GM23338 (cell line): ENCODE data around the gene COL4A6. TPM values are rescaled to one million over a fixed set of nuclear protein-coding genes. Genes with fewer than 3 reads are reported as not detected.

Experiments used
- ATAC-seq: fragments of 200-7000 bp; cut with Tn5 transposase; 3 replicates; pipeline ENCODE4 v1.9.1; 2020
- DNase-seq: peaks from one replicate; pipeline ENCODE4 v3.0.0-alpha.2; 2015; ENCODE audit warnings: low spot score
- H2AFZ ChIP-seq: fragments of 200-600 bp; sonication (generic); 2 replicates; pipeline ENCODE4 v1.8.0; 2016; ENCODE audit warnings: antibody characterized with exemption, mild to moderate bottlenecking, moderate library complexity
- H3F3A ChIP-seq: fragments of 200-600 bp; sonication (generic); replicated peaks from 2 replicates; pipeline ENCODE4 v1.8.0; 2017; ENCODE audit warnings: antibody characterized with exemption, mixed run types, low read depth
- H3K27ac ChIP-seq: fragments of 200-600 bp; sonication (generic); 2 replicates; pipeline ENCODE4 v1.6.1; 2016; ENCODE audit warnings: low read depth
- H3K27me3 ChIP-seq: fragments of 200-600 bp; sonication (generic); 2 replicates; pipeline ENCODE4 v1.8.0; 2016; ENCODE audit warnings: mild to moderate bottlenecking, mixed run types, moderate library complexity; ENCODE audit not compliant: insufficient read depth
- H3K36me3 ChIP-seq: fragments of 200-600 bp; sonication (generic); 2 replicates; pipeline ENCODE4 v1.8.0; 2016; ENCODE audit warnings: mild to moderate bottlenecking; ENCODE audit not compliant: insufficient read depth
- H3K4me1 ChIP-seq: fragments of 200-600 bp; sonication (generic); 2 replicates; pipeline ENCODE4 v1.8.0; 2016; ENCODE audit warnings: mild to moderate bottlenecking, moderate library complexity; ENCODE audit not compliant: insufficient read depth
- H3K4me2 ChIP-seq: fragments of 200-600 bp; sonication (generic); 2 replicates; pipeline ENCODE4 v1.7.1; 2017; ENCODE audit warnings: mixed run types
- H3K4me3 ChIP-seq: fragments of 200-600 bp; sonication (generic); 2 replicates; pipeline ENCODE4 v1.6.1; 2016; ENCODE audit warnings: mixed run types
- H3K79me2 ChIP-seq: fragments of 200-600 bp; sonication (generic); replicated peaks from 2 replicates; pipeline ENCODE4 v1.8.0; 2017; ENCODE audit warnings: mild to moderate bottlenecking; ENCODE audit not compliant: insufficient read depth
- H3K9me2 ChIP-seq: fragments of 200-600 bp; sonication (generic); 2 replicates; pipeline ENCODE4 v1.8.0; 2017; ENCODE audit not compliant: insufficient read depth
- H4K20me1 ChIP-seq: fragments of 200-600 bp; sonication (generic); replicated peaks from 2 replicates; pipeline ENCODE4 v1.8.0; 2017; ENCODE audit warnings: mild to moderate bottlenecking; ENCODE audit not compliant: insufficient read depth
- H3K27ac Mint-ChIP-seq: 2 replicates; pipeline ENCODE4 v1.8.0; 2020; ENCODE audit warnings: inconsistent platforms, mild to moderate bottlenecking, moderate library complexity, mixed read lengths
- H3K27me3 Mint-ChIP-seq: 3 replicates; pipeline ENCODE4 v1.8.0; 2022; ENCODE audit warnings: low read depth, mild to moderate bottlenecking, moderate library complexity, mixed read lengths, inconsistent platforms; ENCODE audit not compliant: insufficient read depth, poor library complexity
- H3K36me3 Mint-ChIP-seq: 3 replicates; pipeline ENCODE4 v1.8.0; 2021; ENCODE audit warnings: low read depth, mild to moderate bottlenecking, inconsistent platforms, moderate library complexity, mixed read lengths
- H3K4me1 Mint-ChIP-seq: 3 replicates; pipeline ENCODE4 v1.8.0; 2020; ENCODE audit warnings: mild to moderate bottlenecking, inconsistent platforms, mixed read lengths
- H3K4me3 Mint-ChIP-seq: 3 replicates; pipeline ENCODE4 v1.8.0; 2021; ENCODE audit warnings: moderate library complexity, mild to moderate bottlenecking, inconsistent platforms, mixed read lengths
- H3K9me3 Mint-ChIP-seq: 3 replicates; pipeline ENCODE4 v1.8.0; 2020; ENCODE audit warnings: moderate library complexity, mild to moderate bottlenecking, inconsistent platforms, mixed read lengths
- CREB1 ChIP-seq: fragments of 250-450 bp; sonication (Bioruptor Pico); IDR thresholded peaks from 2 replicates; pipeline ENCODE4 v1.5.0; 2020; ENCODE audit warnings: low read depth, mild to moderate bottlenecking, moderate library complexity
- EZH2 ChIP-seq: fragments of 200-600 bp; sonication (generic); IDR thresholded peaks from one replicate; pipeline ENCODE4 v1.8.0; 2017; ENCODE audit warnings: antibody characterized with exemption, mild to moderate bottlenecking, low read depth; ENCODE audit not compliant: unreplicated experiment
- EZH2phosphoT487 ChIP-seq: fragments of 200-600 bp; sonication (generic); IDR thresholded peaks from one replicate; pipeline ENCODE4 v1.8.1; 2018; ENCODE audit warnings: antibody characterized with exemption; ENCODE audit not compliant: unreplicated experiment
- JUNB ChIP-seq: IDR thresholded peaks from one replicate; pipeline ENCODE4 v1.6.1; 2016; ENCODE audit warnings: antibody characterized with exemption; ENCODE audit not compliant: unreplicated experiment
- NANOG ChIP-seq: IDR thresholded peaks from 2 replicates; pipeline ENCODE4 v1.6.1; 2016; ENCODE audit warnings: antibody characterized with exemption, borderline replicate concordance
- POLR2AphosphoS5 ChIP-seq: IDR thresholded peaks from 2 replicates; pipeline ENCODE4 v1.6.1; 2016; ENCODE audit warnings: antibody characterized with exemption, low read depth
- STAT1 ChIP-seq: IDR thresholded peaks from one replicate; pipeline ENCODE4 v1.6.1; 2016; ENCODE audit warnings: antibody characterized with exemption; ENCODE audit not compliant: unreplicated experiment
- ZNF114 ChIP-seq: fragments of 250-450 bp; sonication (Bioruptor Pico); IDR thresholded peaks from 2 replicates; pipeline ENCODE4 v1.5.0; 2020; ENCODE audit warnings: mild to moderate bottlenecking, moderate library complexity
- ZNF331 ChIP-seq: fragments of 250-450 bp; sonication (Bioruptor Pico); IDR thresholded peaks from 2 replicates; pipeline ENCODE4 v1.5.0; 2020; ENCODE audit warnings: low read depth, mild to moderate bottlenecking, moderate library complexity
- polyA plus RNA-seq: library from polyadenylated mRNA; unstranded; fragments of >200 nt; fragmentation: Nextera tagmentation; extraction: Ambion mirVana; gene quantifications from 2 replicates; pipeline ENCODE4 v1.2.1, GENCODE V29; 2016
- total RNA-seq: library from RNA; depleted of rRNA; stranded (reverse); fragments of >200 nt; shearing (Covaris generic); gene quantifications from 2 replicates; pipeline ENCODE4 v1.2.3, GENCODE V29; 2014
- TF ChIP-seq, protein P1 (sequence below): fragments of 250-450 bp; sonication (Bioruptor Pico); IDR thresholded peaks from 2 replicates; pipeline ENCODE4 v1.5.0; 2020; ENCODE audit warnings: mild to moderate bottlenecking, moderate library complexity
- TF ChIP-seq, protein P2 (sequence below): IDR thresholded peaks from 2 replicates; pipeline ENCODE4 v1.6.1; 2016; ENCODE audit warnings: antibody characterized with exemption
- TF ChIP-seq, protein P3 (sequence below): IDR thresholded peaks from one replicate; pipeline ENCODE4 v1.6.1; 2018; ENCODE audit warnings: antibody characterized with exemption; ENCODE audit not compliant: unreplicated experiment
- TF ChIP-seq, protein P4 (sequence below), 2 experiments: fragments of 200-600 bp in 1 of 2; sonication (generic) in 1 of 2; conservative IDR thresholded peaks; 2 replicates each; pipeline versions ENCODE4 v1.5.1 to v1.6.1; 2016 to 2017; ENCODE audit warnings: antibody characterized with exemption in 2 of 2, low read depth in 2 of 2, mild to moderate bottlenecking in 2 of 2, moderate library complexity in 1 of 2

Gene COL4A6
- total and polyA plus RNA-seq, 2 experiments from 2014 or later: 4.1 to 15.2 TPM

DNA sequence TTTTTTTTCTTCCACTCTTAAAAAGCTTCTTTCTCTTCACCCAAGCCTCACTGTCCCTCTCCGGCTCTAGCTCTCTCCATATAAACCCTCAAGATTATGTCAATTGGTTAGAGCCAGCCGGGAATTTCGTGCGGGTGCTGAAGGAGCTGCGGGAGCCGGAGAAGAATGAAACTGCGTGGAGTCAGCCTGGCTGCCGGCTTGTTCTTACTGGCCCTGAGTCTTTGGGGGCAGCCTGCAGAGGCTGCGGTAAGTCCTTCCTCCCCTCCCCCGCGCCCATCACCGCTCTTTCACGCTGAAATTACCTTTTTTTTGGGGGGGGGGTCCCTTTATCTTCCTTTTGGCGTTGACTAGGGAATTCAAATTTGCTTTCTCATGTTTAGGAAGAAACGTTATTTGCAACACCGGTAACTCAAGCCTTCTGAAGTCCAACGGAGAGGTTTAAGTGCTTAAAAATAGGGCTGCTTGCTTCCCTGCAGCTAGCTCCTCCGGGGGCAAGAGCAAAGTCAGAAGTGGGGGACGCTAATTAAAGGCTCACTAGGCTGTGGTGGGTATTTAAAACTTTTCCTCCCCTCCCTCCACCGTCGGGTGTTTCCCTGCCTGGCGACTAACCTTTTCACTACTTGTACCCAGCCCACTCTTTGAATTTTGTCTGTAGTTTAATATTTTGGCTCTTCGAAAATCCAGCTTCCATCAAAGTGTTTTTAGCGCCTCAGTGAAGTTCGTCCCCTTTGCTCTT lies 1.9 kb upstream of the COL4A6 start:
- ATAC-seq (peak; percentile 46), DNase-seq (peak; percentile 34)
- Mint-ChIP-seq H3K4me1 (peaks cover 31% of the 10 kb centered on the region), H3K4me3 (peak overlapping the region; percentile 92), H3K27me3 (no peaks in the 10 kb centered on the region), H3K27ac (peak overlapping the region; percentile 86), H3K36me3 (peaks cover 13% of the 10 kb centered on the region), H3K9me3 (peaks cover 12% of the 10 kb centered on the region; the same call in 2 of the 3 replicates)
- Histone ChIP-seq H3K4me2 (peak overlapping the region; percentile 86), H4K20me1 (no peaks in the 10 kb centered on the region), H3K4me1 (peaks cover 9% of the 10 kb centered on the region), H3K36me3 (no peaks in the 10 kb centered on the region), H3K9me2 (no peaks in the 10 kb centered on the region), H3K27ac (peak overlapping the region; percentile 40; the same call in 1 of the 2 replicates), H3K27me3 (peaks cover 13% of the 10 kb centered on the region), H3F3A (no peaks in the 10 kb centered on the region), H2AFZ (0 out of 2 replicates have a peak overlapping the region, but pooled peaks have one; percentile 38), H3K4me3 (peak overlapping the region; percentile 78), H3K79me2 (peaks cover 41% of the 10 kb centered on the region)
- TF ChIP-seq, protein P1, sequence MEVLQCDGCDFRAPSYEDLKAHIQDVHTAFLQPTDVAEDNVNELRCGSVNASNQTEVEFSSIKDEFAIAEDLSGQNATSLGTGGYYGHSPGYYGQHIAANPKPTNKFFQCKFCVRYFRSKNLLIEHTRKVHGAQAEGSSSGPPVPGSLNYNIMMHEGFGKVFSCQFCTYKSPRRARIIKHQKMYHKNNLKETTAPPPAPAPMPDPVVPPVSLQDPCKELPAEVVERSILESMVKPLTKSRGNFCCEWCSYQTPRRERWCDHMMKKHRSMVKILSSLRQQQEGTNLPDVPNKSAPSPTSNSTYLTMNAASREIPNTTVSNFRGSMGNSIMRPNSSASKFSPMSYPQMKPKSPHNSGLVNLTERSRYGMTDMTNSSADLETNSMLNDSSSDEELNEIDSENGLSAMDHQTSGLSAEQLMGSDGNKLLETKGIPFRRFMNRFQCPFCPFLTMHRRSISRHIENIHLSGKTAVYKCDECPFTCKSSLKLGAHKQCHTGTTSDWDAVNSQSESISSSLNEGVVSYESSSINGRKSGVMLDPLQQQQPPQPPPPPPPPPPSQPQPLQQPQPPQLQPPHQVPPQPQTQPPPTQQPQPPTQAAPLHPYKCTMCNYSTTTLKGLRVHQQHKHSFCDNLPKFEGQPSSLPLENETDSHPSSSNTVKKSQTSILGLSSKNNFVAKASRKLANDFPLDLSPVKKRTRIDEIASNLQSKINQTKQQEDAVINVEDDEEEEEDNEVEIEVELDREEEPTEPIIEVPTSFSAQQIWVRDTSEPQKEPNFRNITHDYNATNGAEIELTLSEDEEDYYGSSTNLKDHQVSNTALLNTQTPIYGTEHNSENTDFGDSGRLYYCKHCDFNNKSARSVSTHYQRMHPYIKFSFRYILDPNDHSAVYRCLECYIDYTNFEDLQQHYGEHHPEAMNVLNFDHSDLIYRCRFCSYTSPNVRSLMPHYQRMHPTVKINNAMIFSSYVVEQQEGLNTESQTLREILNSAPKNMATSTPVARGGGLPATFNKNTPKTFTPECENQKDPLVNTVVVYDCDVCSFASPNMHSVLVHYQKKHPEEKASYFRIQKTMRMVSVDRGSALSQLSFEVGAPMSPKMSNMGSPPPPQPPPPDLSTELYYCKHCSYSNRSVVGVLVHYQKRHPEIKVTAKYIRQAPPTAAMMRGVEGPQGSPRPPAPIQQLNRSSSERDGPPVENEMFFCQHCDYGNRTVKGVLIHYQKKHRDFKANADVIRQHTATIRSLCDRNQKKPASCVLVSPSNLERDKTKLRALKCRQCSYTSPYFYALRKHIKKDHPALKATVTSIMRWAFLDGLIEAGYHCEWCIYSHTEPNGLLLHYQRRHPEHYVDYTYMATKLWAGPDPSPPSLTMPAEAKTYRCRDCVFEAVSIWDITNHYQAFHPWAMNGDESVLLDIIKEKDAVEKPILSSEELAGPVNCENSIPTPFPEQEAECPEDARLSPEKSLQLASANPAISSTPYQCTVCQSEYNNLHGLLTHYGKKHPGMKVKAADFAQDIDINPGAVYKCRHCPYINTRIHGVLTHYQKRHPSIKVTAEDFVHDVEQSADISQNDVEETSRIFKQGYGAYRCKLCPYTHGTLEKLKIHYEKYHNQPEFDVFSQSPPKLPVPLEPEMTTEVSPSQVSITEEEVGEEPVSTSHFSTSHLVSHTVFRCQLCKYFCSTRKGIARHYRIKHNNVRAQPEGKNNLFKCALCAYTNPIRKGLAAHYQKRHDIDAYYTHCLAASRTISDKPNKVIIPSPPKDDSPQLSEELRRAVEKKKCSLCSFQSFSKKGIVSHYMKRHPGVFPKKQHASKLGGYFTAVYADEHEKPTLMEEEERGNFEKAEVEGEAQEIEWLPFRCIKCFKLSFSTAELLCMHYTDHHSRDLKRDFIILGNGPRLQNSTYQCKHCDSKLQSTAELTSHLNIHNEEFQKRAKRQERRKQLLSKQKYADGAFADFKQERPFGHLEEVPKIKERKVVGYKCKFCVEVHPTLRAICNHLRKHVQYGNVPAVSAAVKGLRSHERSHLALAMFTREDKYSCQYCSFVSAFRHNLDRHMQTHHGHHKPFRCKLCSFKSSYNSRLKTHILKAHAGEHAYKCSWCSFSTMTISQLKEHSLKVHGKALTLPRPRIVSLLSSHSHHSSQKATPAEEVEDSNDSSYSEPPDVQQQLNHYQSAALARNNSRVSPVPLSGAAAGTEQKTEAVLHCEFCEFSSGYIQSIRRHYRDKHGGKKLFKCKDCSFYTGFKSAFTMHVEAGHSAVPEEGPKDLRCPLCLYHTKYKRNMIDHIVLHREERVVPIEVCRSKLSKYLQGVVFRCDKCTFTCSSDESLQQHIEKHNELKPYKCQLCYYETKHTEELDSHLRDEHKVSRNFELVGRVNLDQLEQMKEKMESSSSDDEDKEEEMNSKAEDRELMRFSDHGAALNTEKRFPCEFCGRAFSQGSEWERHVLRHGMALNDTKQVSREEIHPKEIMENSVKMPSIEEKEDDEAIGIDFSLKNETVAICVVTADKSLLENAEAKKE (CRISPR knock-in tag): no peak
- TF ChIP-seq ZNF114 (CRISPR knock-in tag): no peak
- TF ChIP-seq EZH2phosphoT487: no peak
- TF ChIP-seq, protein P2, sequence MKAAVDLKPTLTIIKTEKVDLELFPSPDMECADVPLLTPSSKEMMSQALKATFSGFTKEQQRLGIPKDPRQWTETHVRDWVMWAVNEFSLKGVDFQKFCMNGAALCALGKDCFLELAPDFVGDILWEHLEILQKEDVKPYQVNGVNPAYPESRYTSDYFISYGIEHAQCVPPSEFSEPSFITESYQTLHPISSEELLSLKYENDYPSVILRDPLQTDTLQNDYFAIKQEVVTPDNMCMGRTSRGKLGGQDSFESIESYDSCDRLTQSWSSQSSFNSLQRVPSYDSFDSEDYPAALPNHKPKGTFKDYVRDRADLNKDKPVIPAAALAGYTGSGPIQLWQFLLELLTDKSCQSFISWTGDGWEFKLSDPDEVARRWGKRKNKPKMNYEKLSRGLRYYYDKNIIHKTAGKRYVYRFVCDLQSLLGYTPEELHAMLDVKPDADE: no peak
- TF ChIP-seq NANOG: no peak
- TF ChIP-seq STAT1: no peak
- TF ChIP-seq, protein P3, sequence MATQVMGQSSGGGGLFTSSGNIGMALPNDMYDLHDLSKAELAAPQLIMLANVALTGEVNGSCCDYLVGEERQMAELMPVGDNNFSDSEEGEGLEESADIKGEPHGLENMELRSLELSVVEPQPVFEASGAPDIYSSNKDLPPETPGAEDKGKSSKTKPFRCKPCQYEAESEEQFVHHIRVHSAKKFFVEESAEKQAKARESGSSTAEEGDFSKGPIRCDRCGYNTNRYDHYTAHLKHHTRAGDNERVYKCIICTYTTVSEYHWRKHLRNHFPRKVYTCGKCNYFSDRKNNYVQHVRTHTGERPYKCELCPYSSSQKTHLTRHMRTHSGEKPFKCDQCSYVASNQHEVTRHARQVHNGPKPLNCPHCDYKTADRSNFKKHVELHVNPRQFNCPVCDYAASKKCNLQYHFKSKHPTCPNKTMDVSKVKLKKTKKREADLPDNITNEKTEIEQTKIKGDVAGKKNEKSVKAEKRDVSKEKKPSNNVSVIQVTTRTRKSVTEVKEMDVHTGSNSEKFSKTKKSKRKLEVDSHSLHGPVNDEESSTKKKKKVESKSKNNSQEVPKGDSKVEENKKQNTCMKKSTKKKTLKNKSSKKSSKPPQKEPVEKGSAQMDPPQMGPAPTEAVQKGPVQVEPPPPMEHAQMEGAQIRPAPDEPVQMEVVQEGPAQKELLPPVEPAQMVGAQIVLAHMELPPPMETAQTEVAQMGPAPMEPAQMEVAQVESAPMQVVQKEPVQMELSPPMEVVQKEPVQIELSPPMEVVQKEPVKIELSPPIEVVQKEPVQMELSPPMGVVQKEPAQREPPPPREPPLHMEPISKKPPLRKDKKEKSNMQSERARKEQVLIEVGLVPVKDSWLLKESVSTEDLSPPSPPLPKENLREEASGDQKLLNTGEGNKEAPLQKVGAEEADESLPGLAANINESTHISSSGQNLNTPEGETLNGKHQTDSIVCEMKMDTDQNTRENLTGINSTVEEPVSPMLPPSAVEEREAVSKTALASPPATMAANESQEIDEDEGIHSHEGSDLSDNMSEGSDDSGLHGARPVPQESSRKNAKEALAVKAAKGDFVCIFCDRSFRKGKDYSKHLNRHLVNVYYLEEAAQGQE: no peak
- no peak for TF ChIP-seq CREB1
- no peak for TF ChIP-seq ZNF331 (CRISPR knock-in tag)
- no peak for TF ChIP-seq POLR2AphosphoS5
- TF ChIP-seq, protein P4, sequence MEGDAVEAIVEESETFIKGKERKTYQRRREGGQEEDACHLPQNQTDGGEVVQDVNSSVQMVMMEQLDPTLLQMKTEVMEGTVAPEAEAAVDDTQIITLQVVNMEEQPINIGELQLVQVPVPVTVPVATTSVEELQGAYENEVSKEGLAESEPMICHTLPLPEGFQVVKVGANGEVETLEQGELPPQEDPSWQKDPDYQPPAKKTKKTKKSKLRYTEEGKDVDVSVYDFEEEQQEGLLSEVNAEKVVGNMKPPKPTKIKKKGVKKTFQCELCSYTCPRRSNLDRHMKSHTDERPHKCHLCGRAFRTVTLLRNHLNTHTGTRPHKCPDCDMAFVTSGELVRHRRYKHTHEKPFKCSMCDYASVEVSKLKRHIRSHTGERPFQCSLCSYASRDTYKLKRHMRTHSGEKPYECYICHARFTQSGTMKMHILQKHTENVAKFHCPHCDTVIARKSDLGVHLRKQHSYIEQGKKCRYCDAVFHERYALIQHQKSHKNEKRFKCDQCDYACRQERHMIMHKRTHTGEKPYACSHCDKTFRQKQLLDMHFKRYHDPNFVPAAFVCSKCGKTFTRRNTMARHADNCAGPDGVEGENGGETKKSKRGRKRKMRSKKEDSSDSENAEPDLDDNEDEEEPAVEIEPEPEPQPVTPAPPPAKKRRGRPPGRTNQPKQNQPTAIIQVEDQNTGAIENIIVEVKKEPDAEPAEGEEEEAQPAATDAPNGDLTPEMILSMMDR (conservative IDR thresholded peaks at IDR 0.05; ENCODE audit: low read depth in 2 of 2): no peak
- no peak for TF ChIP-seq JUNB
- TF ChIP-seq EZH2: no peak
